ENCODE measurements around the gene ZBED1.

DNA sequence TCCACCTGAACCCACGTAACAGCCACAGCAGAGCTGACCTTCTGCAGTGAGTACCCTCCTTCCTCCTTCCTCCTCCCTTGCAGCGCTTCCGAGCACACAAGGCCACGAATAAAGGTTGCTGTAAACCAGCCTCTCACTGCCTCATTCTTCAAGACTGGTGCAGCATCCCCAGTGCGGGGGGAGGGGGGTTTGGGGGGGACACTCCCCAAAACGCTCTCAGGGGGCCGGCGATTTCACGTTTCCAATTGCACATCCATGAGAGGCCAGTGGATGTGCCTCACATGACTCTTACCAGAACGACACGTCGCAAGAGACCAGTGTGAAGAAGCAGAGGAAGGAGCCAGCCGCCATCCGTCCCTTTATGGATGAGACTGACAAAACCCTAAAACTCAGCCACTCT, 5.2 kb downstream of the ZBED1 start:
- TF ChIP-seq POLR2AphosphoS5 (IDR thresholded peaks at IDR 0.05; ENCODE audit: low read depth, low read length) (no peak), REST (IDR thresholded peaks at IDR 0.05; ENCODE audit: insufficient read depth in 1 of 2, low read depth in 2 of 2, low read length in 2 of 2) (no peak), SIN3A (IDR thresholded peaks at IDR 0.05; ENCODE audit: borderline replicate concordance, insufficient read depth, low read length) (no peak), TAF1 (IDR thresholded peaks at IDR 0.05; ENCODE audit: borderline replicate concordance, insufficient read depth, low read length) (no peak), FOXP2 (optimal IDR thresholded peaks at IDR 0.05; ENCODE audit: borderline replicate concordance, extremely low read depth, extremely low read length, insufficient read depth) (no peak)
